SK-N-SH treated with all-trans-retinoic acid at 6 μM for 48 hours (cell line): ENCODE measurements around the gene PDZD2.

Source experiments
- ATAC-seq: fragments of 200-7000 bp; cut with Tn5 transposase; 3 replicates; pipeline ENCODE4 v1.9.1; 2020; ENCODE audit warnings: mild to moderate bottlenecking, moderate library complexity
- ARNTL ChIP-seq: fragments of 450-650 bp; formaldehyde crosslinking; IDR thresholded peaks from 2 replicates; pipeline ENCODE4 v1.5.0; 2020; ENCODE audit warnings: low read depth, mild to moderate bottlenecking, moderate library complexity, borderline replicate concordance
- BACH2 ChIP-seq: fragments of 250-450 bp; sonication (Bioruptor Pico); IDR thresholded peaks from 2 replicates; pipeline ENCODE4 v1.9.0; 2021; ENCODE audit warnings: mild to moderate bottlenecking, borderline replicate concordance
- CREB5 ChIP-seq: fragments of 250-450 bp; sonication (Bioruptor Pico); IDR thresholded peaks from 2 replicates; pipeline ENCODE4 v1.5.1; 2020; ENCODE audit warnings: low read depth, mild to moderate bottlenecking, moderate library complexity
- CSDC2 ChIP-seq: fragments of 250-450 bp; sonication (Bioruptor Pico); IDR thresholded peaks from 2 replicates; pipeline ENCODE4 v1.5.0; 2020; ENCODE audit warnings: mild to moderate bottlenecking, moderate library complexity
- CSRNP3 ChIP-seq: fragments of 250-450 bp; sonication (Bioruptor Pico); IDR thresholded peaks from 2 replicates; pipeline ENCODE4 v1.5.1; 2021; ENCODE audit warnings: mild to moderate bottlenecking, moderate library complexity
- ESRRG ChIP-seq: fragments of 250-450 bp; sonication (Bioruptor Pico); IDR thresholded peaks from 2 replicates; pipeline ENCODE4 v1.6.1; 2021; ENCODE audit warnings: mild to moderate bottlenecking
- GLIS3 ChIP-seq: fragments of 250-450 bp; sonication (Bioruptor Pico); IDR thresholded peaks from 2 replicates; pipeline ENCODE4 v1.5.0; 2020; ENCODE audit warnings: mild to moderate bottlenecking, moderate library complexity
- OSR1 ChIP-seq: fragments of 250-450 bp; sonication (Bioruptor Pico); IDR thresholded peaks from 2 replicates; pipeline ENCODE4 v1.8.0; 2022; ENCODE audit warnings: moderate library complexity, mild to moderate bottlenecking, inconsistent platforms
- PATZ1 ChIP-seq: fragments of 250-450 bp; sonication (Bioruptor Pico); IDR thresholded peaks from 2 replicates; pipeline ENCODE4 v1.8.0; 2020; ENCODE audit warnings: mild to moderate bottlenecking, moderate library complexity, borderline replicate concordance
- POU6F1 ChIP-seq: fragments of 250-450 bp; sonication (Bioruptor Pico); IDR thresholded peaks from 2 replicates; pipeline ENCODE4 v1.8.0; 2021; ENCODE audit warnings: low read depth, mild to moderate bottlenecking, moderate library complexity, borderline replicate concordance
- PPARA ChIP-seq: fragments of 250-450 bp; sonication (Bioruptor Pico); IDR thresholded peaks from 2 replicates; pipeline ENCODE4 v1.5.0; 2020; ENCODE audit warnings: mild to moderate bottlenecking, borderline replicate concordance
- RARB ChIP-seq: fragments of 250-450 bp; sonication (Bioruptor Pico); IDR thresholded peaks from 2 replicates; pipeline ENCODE4 v1.8.0; 2021; ENCODE audit warnings: mild to moderate bottlenecking, moderate library complexity
- SNAI2 ChIP-seq: fragments of 250-450 bp; sonication (Bioruptor Pico); IDR thresholded peaks from 2 replicates; pipeline ENCODE4 v1.5.0; 2020; ENCODE audit warnings: mild to moderate bottlenecking, moderate library complexity
- TCF4 ChIP-seq: fragments of 250-450 bp; sonication (Bioruptor Pico); IDR thresholded peaks from 2 replicates; pipeline ENCODE4 v1.8.0; 2021; ENCODE audit warnings: mild to moderate bottlenecking, moderate library complexity, borderline replicate concordance
- TSHZ2 ChIP-seq: fragments of 250-450 bp; sonication (Bioruptor Pico); IDR thresholded peaks from 2 replicates; pipeline ENCODE4 v1.5.0; 2020; ENCODE audit warnings: mild to moderate bottlenecking, moderate library complexity
- ZC3H10 ChIP-seq: fragments of 250-450 bp; sonication (Bioruptor Pico); IDR thresholded peaks from 2 replicates; pipeline ENCODE4 v1.5.1; 2021; ENCODE audit warnings: mild to moderate bottlenecking, moderate library complexity
- ZFP3 ChIP-seq: fragments of 250-450 bp; sonication (Bioruptor Pico); IDR thresholded peaks from 2 replicates; pipeline ENCODE4 v1.5.0; 2020; ENCODE audit warnings: mild to moderate bottlenecking, moderate library complexity
- ZFP30 ChIP-seq: fragments of 450-650 bp; formaldehyde crosslinking; IDR thresholded peaks from 2 replicates; pipeline ENCODE4 v1.5.0; 2022; ENCODE audit warnings: mild to moderate bottlenecking, moderate library complexity
- ZNF70 ChIP-seq: fragments of 450-650 bp; formaldehyde crosslinking; IDR thresholded peaks from 2 replicates; pipeline ENCODE4 v1.5.0; 2020; ENCODE audit warnings: mild to moderate bottlenecking, moderate library complexity
- ZNF8 ChIP-seq: fragments of 450-650 bp; formaldehyde crosslinking; IDR thresholded peaks from 2 replicates; pipeline ENCODE4 v1.5.0; 2020; ENCODE audit warnings: mild to moderate bottlenecking, moderate library complexity

PDZD2 gene

GRCh38 chr5:32020946-32021345 lies 382.0 kb downstream of the PDZD2 start:
- TF ChIP-seq BACH2 (CRISPR knock-in tag) (no peak), OSR1 (no peak), RARB (no peak), CSRNP3 (CRISPR knock-in tag) (no peak)
- no peak for ATAC-seq

GRCh38 chr5:32021771-32022170 lies 382.8 kb downstream of the PDZD2 start:
- TF ChIP-seq ZFP30 (CRISPR knock-in tag) = no peak
- no peak for TF ChIP-seq ZC3H10 (CRISPR knock-in tag)
- TF ChIP-seq CSRNP3 (CRISPR knock-in tag) = no peak
- TF ChIP-seq ZFP3 (CRISPR knock-in tag) = no peak
- no peak for TF ChIP-seq PATZ1 (CRISPR knock-in tag)
- no peak for TF ChIP-seq ARNTL
- no peak for TF ChIP-seq TSHZ2
- TF ChIP-seq ZNF8 (CRISPR knock-in tag) = no peak
- TF ChIP-seq POU6F1 (CRISPR knock-in tag) = no peak
- no peak for TF ChIP-seq OSR1
- TF ChIP-seq ZNF70 (CRISPR knock-in tag) = no peak
- ATAC-seq = no peak

- TF ChIP-seq ZNF70 (CRISPR knock-in tag) = no peak
- no peak for TF ChIP-seq CREB5 (CRISPR knock-in tag)
- no peak for TF ChIP-seq GLIS3 (CRISPR knock-in tag)
- no peak for TF ChIP-seq ZC3H10 (CRISPR knock-in tag)
- TF ChIP-seq SNAI2 (CRISPR knock-in tag) = no peak
- TF ChIP-seq BACH2 (CRISPR knock-in tag) = no peak
- no peak for TF ChIP-seq TCF4
- TF ChIP-seq PPARA = no peak
- no peak for TF ChIP-seq POU6F1 (CRISPR knock-in tag)
- no peak for TF ChIP-seq ZFP3 (CRISPR knock-in tag)
- no peak for TF ChIP-seq ESRRG (CRISPR knock-in tag)
- TF ChIP-seq CSDC2 (CRISPR knock-in tag) = no peak
- TF ChIP-seq, all 23 proteins: peak for 0
- ATAC-seq = no peak
These were observed 383.7 kb downstream of the PDZD2 start for GRCh38 chr5:32022638-32023037.
